HepG2 (cell line): ENCODE data around the gene SGCE. TPM values are rescaled to one million over a fixed set of nuclear protein-coding genes. Genes with fewer than 3 reads are reported as not detected.
A peak's percentile ranks its signal among the peaks of the same experiment; 100 is the strongest.

Source experiments
- BCL6 ChIP-seq: IDR thresholded peaks from 2 replicates; pipeline ENCODE4 v1.6.1; 2016; ENCODE audit warnings: missing genetic modification reagents, missing compliant biosample characterization
- CBX1 ChIP-seq: IDR thresholded peaks from one replicate; pipeline ENCODE4 v1.6.1; 2016; ENCODE audit warnings: antibody characterized with exemption, low read depth
- GMEB2 ChIP-seq: IDR thresholded peaks from 2 replicates; pipeline ENCODE4 v1.6.1; 2016; ENCODE audit warnings: missing biosample characterization, missing genetic modification reagents, low read depth
- HMG20B ChIP-seq: conservative IDR thresholded peaks from 2 replicates; pipeline ENCODE4 v1.6.1; 2016; ENCODE audit warnings: missing genetic modification reagents, missing compliant biosample characterization
- HOXA5 ChIP-seq: sonication (generic); formaldehyde crosslinking; IDR thresholded peaks from 2 replicates; pipeline ENCODE4 v1.4.0; 2020; ENCODE audit warnings: missing genetic modification reagents
- KLF6 ChIP-seq: IDR thresholded peaks from 2 replicates; pipeline ENCODE4 v1.8.0; 2016; ENCODE audit warnings: missing biosample characterization, missing genetic modification reagents
- MBD4 ChIP-seq: IDR thresholded peaks from 2 replicates; pipeline ENCODE4 v1.6.1; 2012; ENCODE audit warnings: low read length, inconsistent platforms, borderline replicate concordance
- NFE2L1 ChIP-seq: sonication (generic); formaldehyde crosslinking; IDR thresholded peaks from 2 replicates; pipeline ENCODE4 v1.4.0; 2020; ENCODE audit warnings: missing genetic modification reagents, mild to moderate bottlenecking, borderline replicate concordance
- POLR2G ChIP-seq: fragments of 200-400 bp; formaldehyde crosslinking; IDR thresholded peaks from 2 replicates; pipeline ENCODE4 v1.6.1; 2018; ENCODE audit warnings: mild to moderate bottlenecking, low read depth, low read length, moderate library complexity
- RFX3 ChIP-seq: IDR thresholded peaks from 2 replicates; pipeline ENCODE4 v1.6.1; 2016; ENCODE audit warnings: missing biosample characterization, missing genetic modification reagents
- SCMH1 ChIP-seq: sonication (generic); formaldehyde crosslinking; IDR thresholded peaks from 2 replicates; pipeline ENCODE4 v1.9.0; 2021; ENCODE audit warnings: missing genetic modification reagents, mild to moderate bottlenecking, borderline replicate concordance
- TCF12 ChIP-seq, 2 experiments: fragments of 450-650 bp in 1 of 2; sonication (generic) in 1 of 2; formaldehyde crosslinking in 1 of 2; IDR thresholded peaks; 2 replicates each; pipeline versions ENCODE4 v1.6.1 to v1.8.0; 2017 to 2022; ENCODE audit warnings: antibody characterized with exemption in 1 of 2, mild to moderate bottlenecking in 1 of 2, missing genetic modification reagents in 1 of 2, moderate library complexity in 1 of 2
- TEF ChIP-seq: sonication (generic); formaldehyde crosslinking; IDR thresholded peaks from 2 replicates; pipeline ENCODE4 v1.5.0; 2020; ENCODE audit warnings: missing genetic modification reagents
- ZFP36 ChIP-seq: fragments of 150-350 bp; IDR thresholded peaks from 2 replicates; pipeline ENCODE4 v1.6.1; 2018; ENCODE audit warnings: borderline replicate concordance, low read length, low read depth; ENCODE audit not compliant: partially characterized antibody
- ZKSCAN5 ChIP-seq: sonication (generic); formaldehyde crosslinking; IDR thresholded peaks from 2 replicates; pipeline ENCODE4 v1.5.1; 2020; ENCODE audit warnings: mild to moderate bottlenecking, missing genetic modification reagents
- ZNF12 ChIP-seq: sonication (generic); formaldehyde crosslinking; IDR thresholded peaks from 2 replicates; pipeline ENCODE4 v1.5.0; 2020; ENCODE audit warnings: missing genetic modification reagents
- ZNF143 ChIP-seq: sonication (generic); formaldehyde crosslinking; IDR thresholded peaks from 2 replicates; pipeline ENCODE4 v1.4.0; 2020; ENCODE audit warnings: missing genetic modification reagents
- ZNF496 ChIP-seq: sonication (generic); formaldehyde crosslinking; IDR thresholded peaks from 2 replicates; pipeline ENCODE4 v1.8.1; 2023; ENCODE audit warnings: mild to moderate bottlenecking, moderate library complexity, missing genetic modification reagents; ENCODE audit not compliant: insufficient replicate concordance
- ZNF510 ChIP-seq: sonication (generic); formaldehyde crosslinking; IDR thresholded peaks from 2 replicates; pipeline ENCODE4 v1.4.0; 2020; ENCODE audit warnings: low read depth, mild to moderate bottlenecking, missing genetic modification reagents
- ZNF614 ChIP-seq: IDR thresholded peaks from 2 replicates; pipeline ENCODE4 v1.6.1; 2018; ENCODE audit warnings: missing biosample characterization, missing genetic modification reagents, inconsistent platforms, borderline replicate concordance
- ZNF720 ChIP-seq: sonication (generic); formaldehyde crosslinking; IDR thresholded peaks from 2 replicates; pipeline ENCODE4 v1.4.0; 2020; ENCODE audit warnings: missing genetic modification reagents
- ZNF776 ChIP-seq: sonication (generic); formaldehyde crosslinking; IDR thresholded peaks from 2 replicates; pipeline ENCODE4 v1.4.0; 2020; ENCODE audit warnings: mild to moderate bottlenecking, missing genetic modification reagents
- ZSCAN9 ChIP-seq: IDR thresholded peaks from 2 replicates; pipeline ENCODE4 v1.6.1; 2016; ENCODE audit warnings: borderline replicate concordance
- polyA plus RNA-seq, 8 experiments: library from polyadenylated mRNA; depleted of rRNA in 3 of 8; stranded (reverse) in 7 of 8; unstranded in 1 of 8; fragments of >200 nt; fragmentation: Illumina TruSeq in 4 of 8; extraction: Trizol in 4 of 8; gene quantifications; 2 replicates each; pipeline versions ENCODE4 v1.2.1 to v1.2.3, GENCODE V29; 2011 to 2016; ENCODE audit warnings: low read depth in 4 of 8, missing spikeins in 1 of 8, mixed read lengths in 1 of 8; ENCODE audit not compliant: insufficient read depth in 1 of 8
- total RNA-seq, 5 experiments: library from RNA; depleted of rRNA; stranded (reverse); fragments of >200 nt; fragmentation: Illumina TruSeq; extraction: Trizol; gene quantifications; 2 replicates each; pipeline ENCODE4 v1.2.3, GENCODE V29; 2016; ENCODE audit warnings: low read depth in 1 of 5
- TF ChIP-seq, protein P1 (sequence below): sonication (generic); formaldehyde crosslinking; IDR thresholded peaks from 2 replicates; pipeline ENCODE4 v1.4.0; 2020; ENCODE audit warnings: missing genetic modification reagents
- TF ChIP-seq, protein P2 (sequence below): IDR thresholded peaks from 2 replicates; pipeline ENCODE4 v1.6.1; 2016
- TF ChIP-seq, protein P3 (sequence below): sonication (generic); formaldehyde crosslinking; IDR thresholded peaks from 2 replicates; pipeline ENCODE4 v1.5.0; 2020; ENCODE audit warnings: mild to moderate bottlenecking, missing genetic modification reagents

Gene SGCE
- total and polyA plus RNA-seq, 2 of the 13 experiments (the other 11 are each of a cell fraction or from before 2014, with no cell fraction given), result 52.3 to 71.1 TPM

- TF ChIP-seq ZNF776 (CRISPR knock-in tag), result no peak
- 0 out of 2 replicates have a peak, but pooled peaks have one; percentile 36 for TF ChIP-seq TEF
- TF ChIP-seq NFE2L1 (CRISPR knock-in tag), result no peak
- no peak for TF ChIP-seq POLR2G
- no peak for TF ChIP-seq ZNF510 (CRISPR knock-in tag)
- TF ChIP-seq TCF12 (IDR thresholded peaks at IDR 0.05), result no peak
- no peak for TF ChIP-seq TCF12 (CRISPR knock-in tag; IDR thresholded peaks at IDR 0.05)
- TF ChIP-seq BCL6 (CRISPR knock-in tag), result peak; percentile 96
- TF ChIP-seq HOXA5 (CRISPR knock-in tag), result peak; percentile 73
- peak; percentile 56; the same call in 1 of the 2 replicates for TF ChIP-seq ZSCAN9
- TF ChIP-seq, protein P1, sequence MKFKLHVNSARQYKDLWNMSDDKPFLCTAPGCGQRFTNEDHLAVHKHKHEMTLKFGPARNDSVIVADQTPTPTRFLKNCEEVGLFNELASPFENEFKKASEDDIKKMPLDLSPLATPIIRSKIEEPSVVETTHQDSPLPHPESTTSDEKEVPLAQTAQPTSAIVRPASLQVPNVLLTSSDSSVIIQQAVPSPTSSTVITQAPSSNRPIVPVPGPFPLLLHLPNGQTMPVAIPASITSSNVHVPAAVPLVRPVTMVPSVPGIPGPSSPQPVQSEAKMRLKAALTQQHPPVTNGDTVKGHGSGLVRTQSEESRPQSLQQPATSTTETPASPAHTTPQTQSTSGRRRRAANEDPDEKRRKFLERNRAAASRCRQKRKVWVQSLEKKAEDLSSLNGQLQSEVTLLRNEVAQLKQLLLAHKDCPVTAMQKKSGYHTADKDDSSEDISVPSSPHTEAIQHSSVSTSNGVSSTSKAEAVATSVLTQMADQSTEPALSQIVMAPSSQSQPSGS, result peak; percentile 90
- no peak for TF ChIP-seq ZNF720
- TF ChIP-seq KLF6 (CRISPR knock-in tag), result no peak
- TF ChIP-seq RFX3 (CRISPR knock-in tag), result no peak
- no peak for TF ChIP-seq SCMH1
- TF ChIP-seq ZNF12 (CRISPR knock-in tag), result peak; percentile 84
- no peak for TF ChIP-seq ZFP36
- TF ChIP-seq, protein P2, sequence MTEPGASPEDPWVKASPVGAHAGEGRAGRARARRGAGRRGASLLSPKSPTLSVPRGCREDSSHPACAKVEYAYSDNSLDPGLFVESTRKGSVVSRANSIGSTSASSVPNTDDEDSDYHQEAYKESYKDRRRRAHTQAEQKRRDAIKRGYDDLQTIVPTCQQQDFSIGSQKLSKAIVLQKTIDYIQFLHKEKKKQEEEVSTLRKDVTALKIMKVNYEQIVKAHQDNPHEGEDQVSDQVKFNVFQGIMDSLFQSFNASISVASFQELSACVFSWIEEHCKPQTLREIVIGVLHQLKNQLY (CRISPR knock-in tag), result peak; percentile 52; the same call in 1 of the 2 replicates
- TF ChIP-seq ZKSCAN5 (CRISPR knock-in tag), result no peak
- TF ChIP-seq ZNF496 (CRISPR knock-in tag), result no peak
- TF ChIP-seq ZNF614 (CRISPR knock-in tag), result peak; percentile 84
- no peak for TF ChIP-seq ZNF143 (CRISPR knock-in tag)
- TF ChIP-seq GMEB2 (CRISPR knock-in tag), result no peak
- TF ChIP-seq HMG20B (CRISPR knock-in tag), result peak; percentile 91
- TF ChIP-seq, protein P3, sequence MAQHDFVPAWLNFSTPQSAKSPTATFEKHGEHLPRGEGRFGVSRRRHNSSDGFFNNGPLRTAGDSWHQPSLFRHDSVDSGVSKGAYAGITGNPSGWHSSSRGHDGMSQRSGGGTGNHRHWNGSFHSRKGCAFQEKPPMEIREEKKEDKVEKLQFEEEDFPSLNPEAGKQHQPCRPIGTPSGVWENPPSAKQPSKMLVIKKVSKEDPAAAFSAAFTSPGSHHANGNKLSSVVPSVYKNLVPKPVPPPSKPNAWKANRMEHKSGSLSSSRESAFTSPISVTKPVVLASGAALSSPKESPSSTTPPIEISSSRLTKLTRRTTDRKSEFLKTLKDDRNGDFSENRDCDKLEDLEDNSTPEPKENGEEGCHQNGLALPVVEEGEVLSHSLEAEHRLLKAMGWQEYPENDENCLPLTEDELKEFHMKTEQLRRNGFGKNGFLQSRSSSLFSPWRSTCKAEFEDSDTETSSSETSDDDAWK (CRISPR knock-in tag), result no peak
- no peak for TF ChIP-seq CBX1
- TF ChIP-seq MBD4, result peak; percentile 85; the same call in 1 of the 2 replicates
Observed at GRCh38 chr7:94561841-94562514, 94.0 kb downstream of the SGCE start (continued).
